Measurements from ENCODE around the gene GAPT.

GRCh38 chr5:58447226-58447625 lies 44.0 kb upstream of the GAPT start:
- TF ChIP-seq, protein P1, sequence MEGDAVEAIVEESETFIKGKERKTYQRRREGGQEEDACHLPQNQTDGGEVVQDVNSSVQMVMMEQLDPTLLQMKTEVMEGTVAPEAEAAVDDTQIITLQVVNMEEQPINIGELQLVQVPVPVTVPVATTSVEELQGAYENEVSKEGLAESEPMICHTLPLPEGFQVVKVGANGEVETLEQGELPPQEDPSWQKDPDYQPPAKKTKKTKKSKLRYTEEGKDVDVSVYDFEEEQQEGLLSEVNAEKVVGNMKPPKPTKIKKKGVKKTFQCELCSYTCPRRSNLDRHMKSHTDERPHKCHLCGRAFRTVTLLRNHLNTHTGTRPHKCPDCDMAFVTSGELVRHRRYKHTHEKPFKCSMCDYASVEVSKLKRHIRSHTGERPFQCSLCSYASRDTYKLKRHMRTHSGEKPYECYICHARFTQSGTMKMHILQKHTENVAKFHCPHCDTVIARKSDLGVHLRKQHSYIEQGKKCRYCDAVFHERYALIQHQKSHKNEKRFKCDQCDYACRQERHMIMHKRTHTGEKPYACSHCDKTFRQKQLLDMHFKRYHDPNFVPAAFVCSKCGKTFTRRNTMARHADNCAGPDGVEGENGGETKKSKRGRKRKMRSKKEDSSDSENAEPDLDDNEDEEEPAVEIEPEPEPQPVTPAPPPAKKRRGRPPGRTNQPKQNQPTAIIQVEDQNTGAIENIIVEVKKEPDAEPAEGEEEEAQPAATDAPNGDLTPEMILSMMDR (IDR thresholded peaks at IDR 0.05), result no peak
- no peak for TF ChIP-seq POLR2A (IDR thresholded peaks at IDR 0.05)

All from adrenal gland (tissue), 5 donors.